Measurements from ENCODE around the gene CYP26C1. TPM values are rescaled to one million over a fixed set of nuclear protein-coding genes. Genes with fewer than 3 reads are reported as not detected.

The CYP26C1 gene
- total RNA-seq, 4 donors from 2014 or later = not detected

DNA sequence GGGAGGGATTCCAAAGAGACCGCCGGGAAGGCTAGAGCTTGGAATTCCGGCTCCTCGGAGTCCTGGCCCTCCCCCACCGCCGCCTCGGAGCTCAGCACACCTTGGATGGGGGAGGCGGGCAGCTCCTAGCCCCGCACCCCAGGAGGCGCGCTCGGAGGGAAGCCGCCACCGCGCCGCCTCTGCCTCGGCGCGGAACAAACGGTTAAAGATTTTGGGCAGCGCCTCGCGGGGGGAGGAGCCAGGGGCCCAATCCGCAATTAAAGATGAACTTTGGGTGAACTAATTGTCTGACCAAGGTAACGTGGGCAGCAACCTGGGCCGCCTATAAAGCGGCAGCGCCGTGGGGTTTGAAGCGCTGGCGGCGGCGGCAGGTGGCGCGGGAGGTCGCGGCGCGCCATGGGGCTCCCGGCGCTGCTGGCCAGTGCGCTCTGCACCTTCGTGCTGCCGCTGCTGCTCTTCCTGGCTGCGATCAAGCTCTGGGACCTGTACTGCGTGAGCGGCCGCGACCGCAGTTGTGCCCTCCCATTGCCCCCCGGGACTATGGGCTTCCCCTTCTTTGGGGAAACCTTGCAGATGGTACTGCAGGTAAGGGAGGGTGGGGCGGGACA is 13.0 kb downstream of the CYP26C1 start, which contains the start of gene CYP26A1:
TSS of gene CYP26A1 (plus strand) at position 355 of the 608 bp plus-strand sequence. CDS start at position 397, 42 bp downstream.
- intact Hi-C loops (cut with DNase I; ENCODE audit: low total_unique reads) (loop anchor here (10.0 kb wide), 1 partner anchor 281 kb away; no protein-coding TSS in a partner anchor), in situ Hi-C loops (cut with MboI; ENCODE audit: low sequenced_read_pairs in 4 of 4) (no loop called here)
- no peaks in the 10 kb centered on the region for H3K36me3 ChIP-seq
- H3K4me1 ChIP-seq = peaks cover 12 to 29% of the 10 kb centered on the region in 2 donors
- no peak for TF ChIP-seq CTCF (IDR thresholded peaks at IDR 0.05 in 4 of 5, conservative IDR thresholded peaks at IDR 0.05 in 1 of 5)
- TF ChIP-seq POLR2A (IDR thresholded peaks at IDR 0.05) = no peak
- DNase-seq = no peak
- H3K4me3 ChIP-seq = peak within 1 kb of the TSS; percentile 32 to 49 (median 44)
- H3K9me3 ChIP-seq = no peaks in the 10 kb centered on the region
- no peak for ATAC-seq
- H3K27ac ChIP-seq = no peak within 1 kb of the TSS
- peaks cover 68 to 76% (median 72%) of the 10 kb centered on the region in 3 donors for H3K27me3 ChIP-seq

GRCh38 chr10:93074147-93074596 is 13.6 kb downstream of the CYP26C1 start:
- peak overlapping the region; percentile 32 to 49 (median 44) for H3K4me3 ChIP-seq
- peaks cover 12 to 29% of the 10 kb centered on the region in 2 donors for H3K4me1 ChIP-seq
- no peak overlapping the region for H3K27ac ChIP-seq
- in situ Hi-C loops (cut with MboI; ENCODE audit: low sequenced_read_pairs in 4 of 4) = no loop called here
- no peak for ATAC-seq
- no peak for DNase-seq
- intact Hi-C loops (cut with DNase I; ENCODE audit: low total_unique reads) = loop anchor here (10.0 kb wide), 1 partner anchor 281 kb away; no protein-coding TSS in a partner anchor
- TF ChIP-seq CTCF (IDR thresholded peaks at IDR 0.05 in 4 of 5, conservative IDR thresholded peaks at IDR 0.05 in 1 of 5) (no peak), POLR2A (IDR thresholded peaks at IDR 0.05) (no peak)
- H3K9me3 ChIP-seq = no peaks in the 10 kb centered on the region
- H3K36me3 ChIP-seq = no peaks in the 10 kb centered on the region
- peaks cover 64 to 71% (median 66%) of the 10 kb centered on the region in 3 donors for H3K27me3 ChIP-seq

- no peaks in the 10 kb centered on the region for H3K9me3 ChIP-seq
- peaks cover 65 to 72% (median 66%) of the 10 kb centered on the region in 3 donors for H3K27me3 ChIP-seq
- peaks cover 12 to 29% of the 10 kb centered on the region in 2 donors for H3K4me1 ChIP-seq
- DNase-seq (no peak), ATAC-seq (no peak)
- H3K27ac ChIP-seq = no peak overlapping the region
- H3K4me3 ChIP-seq = peak overlapping the region in 3 of 4 donors; percentile 43 to 49 (median 46)
- TF ChIP-seq CTCF (IDR thresholded peaks at IDR 0.05 in 4 of 5, conservative IDR thresholded peaks at IDR 0.05 in 1 of 5) = no peak
- no peak for TF ChIP-seq POLR2A (IDR thresholded peaks at IDR 0.05)
- H3K36me3 ChIP-seq = no peaks in the 10 kb centered on the region
- intact Hi-C loops (cut with DNase I; ENCODE audit: low total_unique reads) = loop anchor here (10.0 kb wide), 1 partner anchor 280 kb away; no protein-coding TSS in a partner anchor
- in situ Hi-C loops (cut with MboI; ENCODE audit: low sequenced_read_pairs in 4 of 4) = loop anchor here in 1 of 4 donors (25.0 kb wide), 1 partner anchor 438 kb away; no protein-coding TSS in a partner anchor
Observed at GRCh38 chr10:93074597-93075368, 14.2 kb downstream of the CYP26C1 start.

GRCh38 chr10:93075369-93076221 is 15.0 kb downstream of the CYP26C1 start:
- no peak for ATAC-seq
- Histone ChIP-seq H3K36me3 (no peaks in the 10 kb centered on the region), H3K4me1 (peaks cover 12 to 29% of the 10 kb centered on the region in 2 donors), H3K27me3 (peaks cover 67 to 72% (median 71%) of the 10 kb centered on the region in 3 donors), H3K27ac (no peak overlapping the region), H3K9me3 (no peaks in the 10 kb centered on the region), H3K4me3 (no peak overlapping the region)
- intact Hi-C loops (cut with DNase I; ENCODE audit: low total_unique reads) (loop anchor here (10.0 kb wide), 1 partner anchor 279 kb away; no protein-coding TSS in a partner anchor), in situ Hi-C loops (cut with MboI; ENCODE audit: low sequenced_read_pairs in 4 of 4) (loop anchor here in 1 of 4 donors (25.0 kb wide), 1 partner anchor 437 kb away; no protein-coding TSS in a partner anchor)
- no peak for DNase-seq
- TF ChIP-seq CTCF (IDR thresholded peaks at IDR 0.05 in 4 of 5, conservative IDR thresholded peaks at IDR 0.05 in 1 of 5) = no peak
